Adrenal gland (tissue), 5 donors: ENCODE results near the gene SNX30.

Experiments
- POLR2A ChIP-seq, 2 donors: fragments of 450-650 bp; IDR thresholded peaks; one replicate each; pipeline ENCODE4 v1.6.1; 2017; ENCODE audit warnings: antibody characterized with exemption in 2 of 2, mild to moderate bottlenecking in 2 of 2, moderate library complexity in 1 of 2
- TF ChIP-seq, protein P1 (sequence below), 6 experiments: fragments of 450-650 bp in 4 of 6; fragments of 200-600 bp in 2 of 6; sonication (generic) in 1 of 6; IDR thresholded peaks; 1 replicate in 5 of 6; 2 replicates in 1 of 6; pipeline versions ENCODE4 v1.5.1 to v1.8.0; 2016 to 2021; ENCODE audit warnings: antibody characterized with exemption in 6 of 6, mild to moderate bottlenecking in 2 of 6, moderate library complexity in 1 of 6
- donor health status: DM: no; HTN: no; CAD: no.

GRCh38 chr9:112777914-112778313 is 27.4 kb downstream of the SNX30 start:
- TF ChIP-seq, protein P1, sequence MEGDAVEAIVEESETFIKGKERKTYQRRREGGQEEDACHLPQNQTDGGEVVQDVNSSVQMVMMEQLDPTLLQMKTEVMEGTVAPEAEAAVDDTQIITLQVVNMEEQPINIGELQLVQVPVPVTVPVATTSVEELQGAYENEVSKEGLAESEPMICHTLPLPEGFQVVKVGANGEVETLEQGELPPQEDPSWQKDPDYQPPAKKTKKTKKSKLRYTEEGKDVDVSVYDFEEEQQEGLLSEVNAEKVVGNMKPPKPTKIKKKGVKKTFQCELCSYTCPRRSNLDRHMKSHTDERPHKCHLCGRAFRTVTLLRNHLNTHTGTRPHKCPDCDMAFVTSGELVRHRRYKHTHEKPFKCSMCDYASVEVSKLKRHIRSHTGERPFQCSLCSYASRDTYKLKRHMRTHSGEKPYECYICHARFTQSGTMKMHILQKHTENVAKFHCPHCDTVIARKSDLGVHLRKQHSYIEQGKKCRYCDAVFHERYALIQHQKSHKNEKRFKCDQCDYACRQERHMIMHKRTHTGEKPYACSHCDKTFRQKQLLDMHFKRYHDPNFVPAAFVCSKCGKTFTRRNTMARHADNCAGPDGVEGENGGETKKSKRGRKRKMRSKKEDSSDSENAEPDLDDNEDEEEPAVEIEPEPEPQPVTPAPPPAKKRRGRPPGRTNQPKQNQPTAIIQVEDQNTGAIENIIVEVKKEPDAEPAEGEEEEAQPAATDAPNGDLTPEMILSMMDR (IDR thresholded peaks at IDR 0.05): no peak
- TF ChIP-seq POLR2A (IDR thresholded peaks at IDR 0.05): no peak
